Effector CD4-positive, alpha-beta T cell (primary cell): Measurements from ENCODE around the gene C9orf78.
"Not testable (repeated sequence)": the region's sequence is repeated elsewhere in the genome, so short reads cannot be mapped to it uniquely, and the experiment has no call there.

Source experiments
- DNase-seq: peaks from one replicate; pipeline ENCODE4 v3.0.0-alpha.2; 2020

C9orf78 gene

DNA sequence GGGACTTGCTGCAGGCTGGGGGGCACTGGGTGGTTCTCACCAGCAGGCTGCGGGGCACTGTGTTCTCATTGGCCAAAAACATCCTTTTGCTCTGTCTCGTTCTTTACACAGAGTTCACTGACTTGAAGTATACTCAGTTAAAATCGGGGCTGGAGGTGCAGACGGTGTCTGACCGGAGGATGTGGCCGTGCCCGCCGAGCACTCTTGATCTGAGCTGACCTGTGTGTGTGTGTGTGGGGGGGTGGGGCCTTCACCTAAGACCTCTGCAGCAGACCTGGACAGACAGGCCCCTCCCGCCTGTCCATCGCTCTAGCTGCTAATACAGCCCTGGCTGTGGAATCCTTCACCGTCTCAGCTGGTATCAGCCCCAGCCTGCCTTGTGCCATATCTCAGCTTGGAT is 25.0 kb downstream of the C9orf78 start:
- no peak for DNase-seq

DNA sequence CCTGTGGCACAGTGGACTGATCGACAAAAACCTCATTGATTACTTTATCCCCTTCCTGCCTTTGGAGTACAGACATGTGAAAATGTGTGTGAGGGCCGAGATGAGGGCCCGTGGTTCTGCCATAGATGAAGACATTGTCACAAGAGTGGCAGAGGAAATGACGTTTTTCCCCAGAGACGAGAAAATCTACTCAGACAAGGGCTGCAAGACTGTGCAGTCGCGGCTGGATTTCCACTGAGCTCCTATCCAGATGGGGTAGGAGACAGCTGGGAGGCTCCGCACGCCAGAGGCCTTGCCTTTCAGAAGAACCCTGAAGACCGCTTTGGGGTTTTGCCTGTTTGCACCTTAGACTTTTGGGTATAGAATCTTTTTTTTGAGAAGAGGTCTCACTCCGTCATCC is 25.7 kb downstream of the C9orf78 start:
- no peak for DNase-seq

DNA sequence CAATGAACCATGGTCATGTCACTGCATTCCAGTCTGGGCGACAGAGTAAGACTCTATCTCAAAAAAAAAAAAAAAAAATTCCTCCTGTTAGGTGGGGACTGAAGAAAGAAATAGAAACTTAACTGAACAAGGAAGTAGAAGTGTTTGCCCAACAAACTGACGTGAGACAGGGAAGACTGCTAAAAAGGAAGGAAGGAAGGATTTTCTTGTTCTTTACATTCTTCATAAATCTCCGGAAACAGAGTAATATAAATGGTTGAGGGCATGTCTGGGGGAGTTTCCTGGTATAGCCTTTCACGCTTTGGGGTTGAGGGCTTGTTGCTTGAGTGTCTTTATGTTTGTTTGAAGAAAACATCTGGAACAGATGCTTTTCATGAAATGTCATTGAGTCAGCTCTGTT is 29.0 kb downstream of the C9orf78 start:
- no peak for DNase-seq

DNA sequence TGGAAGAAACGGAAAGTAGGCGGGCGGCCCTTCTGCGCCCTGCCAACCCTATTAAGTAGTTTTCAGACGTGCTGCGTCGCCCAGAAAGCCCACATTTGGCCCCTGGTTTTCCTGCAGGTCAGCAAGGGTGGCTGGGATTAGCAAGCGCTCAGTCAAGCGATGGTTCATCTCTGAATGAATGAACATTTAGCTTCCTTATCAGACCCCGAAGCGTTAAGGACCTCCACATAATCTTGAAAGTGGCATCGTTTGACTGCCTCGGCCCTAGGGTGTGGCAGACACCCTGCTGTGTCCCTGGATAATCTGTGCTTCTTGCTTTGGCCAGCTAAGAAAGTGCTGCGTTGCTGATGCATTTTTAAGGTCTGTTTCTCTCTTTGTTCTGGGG is 31.4 kb downstream of the C9orf78 start:
- DNase-seq = no peak

DNA sequence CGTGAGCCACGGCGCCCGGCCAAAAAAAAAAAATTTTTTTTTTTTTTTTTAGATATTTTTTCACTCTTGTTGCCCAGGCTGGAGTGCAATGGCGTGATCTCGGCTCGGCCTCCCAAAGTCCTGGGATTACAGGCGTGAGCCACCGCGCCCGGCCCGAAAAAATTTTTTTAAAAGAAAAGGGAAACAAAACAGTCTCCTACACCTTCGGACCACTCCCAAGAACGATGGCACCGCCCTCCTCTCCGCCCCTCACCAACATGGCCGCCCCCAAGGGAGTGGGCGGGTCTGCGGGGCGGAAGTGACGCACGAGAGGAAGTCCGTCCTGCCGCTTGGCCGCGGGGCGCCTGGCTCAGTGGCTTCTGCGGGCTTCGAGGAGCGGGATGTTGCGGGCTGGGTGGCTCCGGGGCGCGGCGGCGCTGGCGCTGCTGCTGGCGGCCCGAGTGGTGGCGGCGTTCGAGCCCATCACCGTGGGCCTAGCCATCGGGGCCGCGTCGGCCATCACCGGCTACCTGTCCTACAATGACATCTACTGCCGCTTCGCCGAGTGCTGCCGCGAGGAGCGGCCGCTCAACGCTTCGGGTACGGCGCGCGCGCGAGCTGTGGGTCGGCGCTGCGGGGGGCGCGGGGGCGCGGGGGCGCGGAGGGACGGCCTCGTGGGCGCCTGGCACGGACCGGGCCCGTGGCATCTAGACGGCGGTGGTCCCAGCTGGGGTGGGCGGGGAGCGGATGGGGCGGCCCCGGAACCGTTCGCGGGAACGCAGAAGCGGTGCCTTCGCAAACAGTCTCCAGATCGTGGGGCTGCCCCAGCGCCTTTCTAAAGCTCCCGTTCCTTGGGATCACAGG is 32.0 kb downstream of the C9orf78 start, which contains the start of gene TOR1B:
Gene TOR1B, plus strand, starts transcription at position 352 of the 843 bp plus-strand sequence. Its CDS starts 29 bp downstream, at position 381.
- peak; percentile 92 for DNase-seq

DNA sequence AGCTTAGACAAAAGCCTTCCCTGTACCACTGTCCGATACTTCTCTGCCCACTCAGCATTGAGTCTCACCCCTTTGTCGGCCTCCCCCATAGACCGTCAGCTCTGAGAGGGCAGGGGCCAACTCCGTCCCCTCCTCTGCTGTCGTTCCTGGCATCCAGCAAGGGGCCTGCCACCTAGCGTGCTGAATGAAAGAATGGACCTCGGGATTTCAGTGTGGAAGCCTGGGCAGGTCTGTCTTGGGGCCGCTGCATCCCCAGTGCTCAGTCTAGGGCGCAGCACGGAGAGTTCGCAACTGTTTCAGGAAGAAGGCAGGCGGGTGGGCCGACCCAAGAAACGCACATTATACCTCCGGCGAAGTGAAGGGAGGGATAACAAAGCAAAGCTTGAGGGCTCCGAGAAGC is 33.6 kb downstream of the C9orf78 start:
- DNase-seq = no peak

DNA sequence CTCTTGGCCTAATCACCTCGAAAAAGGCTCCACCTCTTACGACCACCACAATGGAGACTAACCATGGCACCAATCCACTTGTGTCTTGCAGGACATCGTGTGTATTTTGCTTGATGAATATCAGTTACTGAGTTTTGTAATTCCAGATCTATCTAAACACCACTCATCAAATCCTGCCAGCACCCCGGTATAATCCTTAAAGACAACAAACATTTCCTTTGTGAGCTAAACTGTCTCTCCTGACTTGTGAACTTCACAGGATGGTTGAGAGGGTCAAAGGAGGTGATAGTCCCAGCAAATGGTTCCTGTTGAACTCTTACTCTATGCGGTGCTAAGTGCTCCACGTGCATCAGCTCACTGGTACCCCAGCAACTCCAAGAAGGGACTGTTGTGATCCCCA is 36.1 kb downstream of the C9orf78 start:
- DNase-seq = no peak

DNA sequence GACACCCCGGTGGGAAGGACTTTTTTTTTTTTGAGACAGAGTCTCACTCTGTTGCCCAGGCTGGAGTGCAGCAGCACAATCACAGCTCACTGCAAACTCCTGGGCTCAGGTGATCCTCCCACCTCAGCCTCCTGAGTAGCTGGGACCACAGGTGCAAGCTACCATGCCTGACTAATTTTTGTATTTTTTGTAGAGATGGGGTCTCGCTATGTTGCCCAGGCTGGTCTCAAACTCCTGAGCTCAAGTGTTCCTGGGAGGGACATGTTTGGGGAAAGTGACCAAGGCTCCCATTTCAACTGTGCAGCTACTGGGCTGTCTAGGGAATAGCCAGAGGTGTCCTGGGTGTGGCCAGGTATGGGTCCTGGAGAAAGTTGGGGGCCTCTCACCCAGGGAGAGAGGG is 39.0 kb downstream of the C9orf78 start:
- not testable (repeated sequence) for DNase-seq

DNA sequence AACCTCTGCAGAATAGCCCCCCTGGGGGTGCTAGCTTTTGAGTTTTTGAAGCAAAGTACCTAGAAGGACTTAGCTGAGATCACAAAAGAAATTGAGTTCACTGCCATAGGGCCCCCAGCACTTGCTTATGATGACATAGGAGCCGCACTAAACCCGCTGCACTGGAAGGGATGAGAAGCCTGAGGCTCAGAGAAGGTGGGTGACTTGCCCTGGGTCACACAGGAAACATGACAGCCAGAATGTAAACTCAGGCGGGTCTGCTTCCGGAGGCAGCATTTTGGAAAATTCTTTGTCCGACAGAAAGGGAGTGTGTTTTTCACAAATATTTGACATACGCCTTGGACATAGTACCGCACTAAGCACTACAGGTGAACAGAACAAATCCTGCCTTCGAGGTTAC is 40.5 kb downstream of the C9orf78 start:
- DNase-seq = no peak

DNA sequence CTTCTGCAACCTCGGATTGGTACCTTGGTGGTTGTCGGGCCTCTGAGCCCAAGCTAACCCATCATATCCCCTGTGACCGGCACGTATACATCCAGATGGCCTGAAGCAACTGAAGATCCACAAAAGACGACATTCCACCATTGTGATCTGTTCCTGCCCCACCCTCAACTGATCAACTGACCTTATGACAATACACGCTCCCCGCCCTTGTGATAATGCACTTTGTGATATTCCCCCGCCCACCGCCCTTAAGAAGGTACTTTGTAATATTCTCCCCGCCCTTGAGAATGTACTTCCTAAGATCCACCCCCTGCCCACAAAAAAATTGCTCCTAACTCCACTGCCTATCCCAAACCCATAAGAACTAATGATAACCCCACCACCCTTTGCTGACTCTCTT is 48.6 kb downstream of the C9orf78 start:
- DNase-seq = no peak

DNA sequence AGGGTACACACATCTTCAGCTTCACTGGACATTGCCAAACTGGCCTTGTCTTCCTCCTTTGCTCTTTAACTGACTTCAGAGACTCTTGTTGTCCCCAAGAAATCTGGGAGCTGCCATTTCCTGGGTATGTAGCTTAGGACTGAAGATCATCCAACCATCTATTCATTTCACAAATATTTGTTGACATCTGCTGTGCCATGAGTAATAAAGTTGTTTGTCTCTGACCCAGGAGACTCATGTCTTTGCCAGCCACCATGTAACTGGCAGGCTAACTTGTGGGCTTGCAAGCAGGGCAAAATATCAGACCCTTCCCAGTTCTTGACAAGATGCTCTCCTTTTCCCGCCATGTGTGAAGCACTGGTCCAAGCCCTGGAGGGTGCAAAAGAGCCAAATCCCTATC is 49.2 kb downstream of the C9orf78 start:
- DNase-seq = no peak

DNA sequence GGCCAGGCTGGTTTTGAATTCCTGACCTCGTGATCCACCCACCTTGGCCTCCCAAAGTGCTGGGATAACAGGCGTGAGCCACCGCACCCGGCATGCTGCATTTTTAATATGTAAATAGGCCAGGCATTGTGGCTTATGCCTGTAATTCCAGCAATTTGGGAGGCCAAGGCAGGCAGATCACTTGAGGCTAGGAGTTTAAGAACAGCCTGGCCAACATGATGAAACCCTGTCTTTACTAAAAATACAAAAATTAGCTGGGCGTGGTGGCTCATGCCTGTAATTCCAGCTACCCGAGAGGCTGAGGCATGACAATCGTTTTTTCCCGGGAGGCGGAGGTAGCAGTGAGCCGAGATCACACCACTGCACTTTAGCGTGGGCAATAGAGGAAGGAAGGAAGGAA is 50.1 kb downstream of the C9orf78 start:
- DNase-seq = not testable (repeated sequence)

DNA sequence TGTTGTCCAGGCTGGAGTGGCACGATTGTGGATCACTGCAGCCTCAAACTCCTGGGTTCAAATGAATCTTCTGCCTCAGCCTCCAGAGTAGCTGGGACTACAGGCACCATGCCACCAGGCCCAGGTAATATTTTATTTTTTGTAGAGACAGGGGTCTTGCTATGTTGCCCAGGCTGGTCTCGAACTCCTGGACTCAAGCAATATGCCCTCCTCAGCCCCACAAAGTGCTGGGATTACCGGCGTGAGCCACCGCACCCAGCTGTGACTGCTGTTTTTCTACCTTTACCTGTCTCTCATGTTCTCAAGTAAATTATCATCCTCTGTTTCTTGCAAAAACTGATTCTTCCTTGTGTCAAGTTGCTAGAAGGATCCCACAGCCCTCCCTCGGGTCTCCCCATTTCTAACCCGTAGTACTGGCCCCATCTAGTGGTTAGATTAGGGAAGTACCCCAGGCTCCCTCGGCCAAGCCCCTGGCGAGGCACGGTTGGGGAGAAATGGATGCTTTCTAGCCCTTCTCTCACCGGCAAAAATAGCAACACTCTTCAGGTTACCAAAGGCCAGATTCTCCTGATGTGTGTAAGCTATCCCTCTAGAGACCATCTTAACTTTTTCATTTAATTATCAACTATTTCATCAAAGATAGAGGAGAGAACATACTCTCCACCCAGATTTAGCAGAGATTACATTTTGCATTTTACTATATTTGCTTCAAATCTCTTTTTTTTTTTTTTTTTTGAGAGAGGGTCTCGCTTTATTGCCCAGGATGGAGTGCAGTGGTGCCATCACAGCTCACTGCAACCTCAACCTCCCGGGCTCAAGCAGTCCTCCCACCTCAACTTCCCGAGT is 51.3 kb downstream of the C9orf78 start:
- peak; percentile 60 for DNase-seq

DNA sequence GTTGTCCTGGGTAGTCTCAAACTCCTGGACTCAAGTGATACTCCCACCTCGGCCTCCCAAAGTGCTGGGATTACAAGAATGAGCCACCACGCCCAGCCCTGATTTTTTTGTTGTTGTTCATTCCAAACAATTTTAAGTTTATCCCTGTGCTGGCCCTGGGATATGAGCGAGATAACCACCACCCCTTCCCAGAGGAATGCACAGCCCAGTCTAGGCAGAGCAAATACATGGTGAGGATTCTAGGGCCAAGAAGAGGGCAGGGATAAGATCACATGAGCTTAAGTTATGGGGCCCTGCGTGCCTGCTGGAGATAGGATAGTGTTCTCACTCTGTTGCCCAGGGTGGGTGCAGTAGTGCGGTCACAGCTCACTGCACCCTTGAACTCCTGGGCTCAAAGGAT is 53.1 kb downstream of the C9orf78 start:
- DNase-seq = no peak

DNA sequence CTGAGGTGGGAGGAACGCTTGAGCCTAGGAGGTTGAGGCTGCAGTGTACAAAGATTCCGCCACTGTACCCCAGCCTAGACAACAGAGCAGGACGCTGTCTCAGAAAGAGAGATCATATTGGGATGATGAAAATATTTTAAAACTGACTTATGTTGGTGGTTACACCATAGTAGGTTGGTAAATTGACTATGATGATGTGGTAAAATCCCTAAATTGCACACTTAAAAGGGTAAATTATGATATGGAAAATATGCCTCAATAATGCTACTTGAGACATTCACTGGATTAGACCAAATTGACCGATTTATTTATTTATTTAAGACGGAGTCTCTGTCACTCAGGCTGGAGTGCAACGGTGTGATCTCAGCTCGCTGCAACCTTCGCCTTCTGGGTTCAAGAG is 53.9 kb downstream of the C9orf78 start:
- DNase-seq = no peak

DNA sequence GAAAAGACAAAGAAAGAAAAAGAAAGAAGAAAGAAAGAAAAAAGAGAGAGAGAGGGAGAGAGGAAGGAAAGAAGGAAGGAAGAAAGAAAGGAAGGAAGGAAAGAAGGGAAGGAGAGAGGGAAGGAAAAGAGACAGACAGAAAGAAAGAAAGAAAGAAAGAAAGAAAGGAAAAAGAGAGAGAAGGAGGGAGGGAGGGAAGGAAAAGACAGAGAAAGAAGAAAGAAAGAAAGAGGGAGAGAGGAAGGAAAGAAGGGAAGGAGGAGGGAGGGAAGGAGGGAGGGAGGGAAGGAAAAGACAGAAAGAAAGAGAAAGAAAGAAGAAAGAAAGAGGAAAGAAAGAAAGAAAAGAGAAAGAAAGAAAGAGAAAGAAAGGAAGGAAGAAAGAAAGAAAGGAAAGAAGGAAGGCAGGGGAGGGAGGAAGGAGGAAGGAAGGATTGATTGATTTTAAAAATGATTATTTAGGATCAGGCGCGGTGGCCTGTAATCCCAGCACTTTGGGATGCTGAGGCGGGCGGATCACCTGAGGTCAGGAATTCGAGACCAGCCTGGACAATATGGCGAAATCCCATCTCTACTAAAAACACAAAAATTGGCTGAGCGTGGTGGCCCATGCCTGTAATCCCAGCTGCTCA is 55.4 kb downstream of the C9orf78 start:
- DNase-seq = no peak

DNA sequence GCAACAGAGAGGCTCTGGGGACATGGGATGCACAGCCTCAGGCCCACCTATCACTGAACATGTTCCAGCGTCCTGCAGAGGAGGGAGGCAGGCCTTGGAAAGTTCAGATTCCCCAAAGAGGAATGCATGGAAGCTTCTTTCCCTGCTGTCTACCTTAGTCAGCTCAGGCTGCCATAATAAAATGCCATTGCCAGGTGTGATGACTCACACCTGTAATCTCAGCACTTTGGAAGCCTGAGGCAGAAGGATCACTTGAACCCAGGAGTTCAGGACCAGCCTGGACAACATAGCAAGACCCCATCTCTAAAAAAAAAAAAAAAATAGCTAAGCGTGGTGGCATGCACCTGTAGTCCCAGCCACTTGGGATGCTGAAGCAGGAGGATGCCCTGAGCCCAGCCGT is 56.6 kb downstream of the C9orf78 start:
- no peak for DNase-seq

DNA sequence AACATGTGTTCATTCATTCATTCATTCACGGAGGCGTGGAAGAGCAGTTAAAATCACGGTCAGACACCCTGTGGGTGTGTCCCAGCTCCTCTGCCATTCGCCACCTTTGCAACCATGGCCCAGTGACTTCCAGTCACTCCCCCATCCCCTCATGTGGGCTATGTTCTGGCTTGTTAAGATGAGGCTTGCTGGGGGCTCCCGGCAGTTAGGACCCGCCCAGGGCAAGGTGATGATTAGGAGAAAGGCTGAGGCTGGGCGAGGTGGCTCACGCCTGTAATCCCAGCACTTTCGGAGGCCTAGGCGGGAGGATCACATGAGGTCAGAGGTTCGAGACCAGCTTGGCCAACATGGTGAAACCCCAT is 57.3 kb downstream of the C9orf78 start:
- no peak for DNase-seq
